Endothelial cell of umbilical vein (primary cell): ENCODE results near the gene NECTIN2. TPM values are rescaled to one million over a fixed set of nuclear protein-coding genes. Genes with fewer than 3 reads are reported as not detected.

Source experiments
- BruUV-seq: library from RNA; stranded (reverse); fragments of 400-500 nt; replicated peaks from 2 replicates; lab custom pipeline; 2021; lab: Mats Ljungman, UMichigan
- CTCF ChIA-PET: fragments of 300-600, 350-600 bp; sonication (Branson Sonifier 250); formaldehyde crosslinking; loops from one replicate; lab custom pipeline; 2021; ENCODE audit warnings: antibody characterized with exemption, inconsistent platforms; lab: Charles Lee
- POLR2A ChIA-PET: fragments of 300-600, 350-600 bp; sonication (Branson Sonifier 250); formaldehyde crosslinking; loops from one replicate; lab custom pipeline; 2021; ENCODE audit warnings: antibody characterized with exemption, inconsistent platforms; lab: Charles Lee
- DNase-seq: peaks from one replicate; pipeline ENCODE4 v3.0.0-alpha.2; 2011; ENCODE audit warnings: low read depth, low spot score
- FAIRE-seq: peaks from 2 replicates; lab custom pipeline; 2011; peaks lifted over from hg19 to GRCh38; lab: Jason Lieb, UNC
- H2AFZ ChIP-seq: 2 replicates; pipeline ENCODE4 v1.6.0; 2012; ENCODE audit warnings: low read depth, low read length, control low read depth, inconsistent platforms
- H3K27ac ChIP-seq: 2 replicates; pipeline ENCODE4 v1.5.1; 2011; ENCODE audit warnings: low read depth, mild to moderate bottlenecking, control low read depth, low read length, moderate library complexity; ENCODE audit not compliant: insufficient read depth
- H3K27me3 ChIP-seq, 2 experiments: 2 replicates each; pipeline versions ENCODE4 v1.6.0 to v1.6.1; 2011; ENCODE audit warnings: low read length in 2 of 2, mixed read lengths in 1 of 2; ENCODE audit not compliant: control insufficient read depth in 2 of 2, insufficient read depth in 2 of 2
- H3K36me3 ChIP-seq, 2 experiments: 2 replicates in 1 of 2; 3 replicates in 1 of 2; pipeline ENCODE4 v1.5.1; 2011; ENCODE audit warnings: low read length in 2 of 2, mild to moderate bottlenecking in 1 of 2, moderate library complexity in 1 of 2; ENCODE audit not compliant: control insufficient read depth in 2 of 2, insufficient read depth in 2 of 2; ENCODE audit errors: extremely low read depth in 1 of 2
- H3K4me1 ChIP-seq: 3 replicates; pipeline ENCODE4 v1.5.1; 2011; ENCODE audit warnings: mild to moderate bottlenecking, low read length; ENCODE audit not compliant: control insufficient read depth, insufficient read depth; ENCODE audit errors: extremely low read depth
- H3K4me2 ChIP-seq: 2 replicates; pipeline ENCODE4 v1.6.1; 2011; ENCODE audit warnings: low read length, control low read depth, mixed read lengths; ENCODE audit not compliant: insufficient read depth
- H3K4me3 ChIP-seq, 3 experiments: fragments of 200-600 bp in 1 of 3; sonication (generic), shearing (Covaris generic) in 1 of 3; replicated peaks in 1 of 3; 2 replicates each; pipeline ENCODE4 v1.5.1; 2011 to 2016; ENCODE audit warnings: control low read depth in 3 of 3, low read length in 3 of 3, mild to moderate bottlenecking in 2 of 3, inconsistent platforms in 1 of 3, low read depth in 1 of 3, moderate library complexity in 1 of 3; ENCODE audit not compliant: insufficient read depth in 1 of 3
- H3K79me2 ChIP-seq: 2 replicates; pipeline ENCODE4 v1.6.0; 2012; ENCODE audit warnings: low read length, inconsistent platforms; ENCODE audit not compliant: control insufficient read depth, insufficient read depth
- H3K9ac ChIP-seq: replicated peaks from 2 replicates; pipeline ENCODE3; 2011; ENCODE audit warnings: low read length, control low read depth; ENCODE audit not compliant: insufficient read depth; ENCODE audit errors: extremely low read depth
- H3K9me1 ChIP-seq: replicated peaks from 3 replicates; pipeline ENCODE4 v1.6.0; 2011; ENCODE audit warnings: mild to moderate bottlenecking, low read length; ENCODE audit not compliant: control insufficient read depth, insufficient read depth; ENCODE audit errors: extremely low read depth
- H3K9me3 ChIP-seq: replicated peaks from 2 replicates; pipeline ENCODE4 v1.5.1; 2012; ENCODE audit warnings: low read length, inconsistent platforms; ENCODE audit not compliant: control insufficient read depth, insufficient read depth
- H4K20me1 ChIP-seq: replicated peaks from 2 replicates; pipeline ENCODE3; 2011; ENCODE audit warnings: mild to moderate bottlenecking, low read length; ENCODE audit not compliant: control insufficient read depth, insufficient read depth; ENCODE audit errors: extremely low read depth
- CTCF ChIP-seq, 2 donors: IDR thresholded peaks; 1 replicate in 1 of 2; 2 replicates in 1 of 2; pipeline ENCODE4 v1.5.1; 2011; ENCODE audit warnings: low read length in 2 of 2, mild to moderate bottlenecking in 2 of 2, moderate library complexity in 2 of 2, control low read depth in 1 of 2, inconsistent platforms in 1 of 2, low read depth in 1 of 2; ENCODE audit not compliant: insufficient read depth in 1 of 2; ENCODE audit errors: extremely low read depth in 1 of 2
- EZH2 ChIP-seq: IDR thresholded peaks from 2 replicates; pipeline ENCODE4 v1.6.1; 2012; ENCODE audit warnings: borderline replicate concordance, low read depth, mild to moderate bottlenecking, moderate library complexity, low read length, inconsistent platforms; ENCODE audit not compliant: severe bottlenecking
- GATA2 ChIP-seq: IDR thresholded peaks from 2 replicates; pipeline ENCODE4 v1.7.0; 2011; ENCODE audit warnings: low read depth, mild to moderate bottlenecking, moderate library complexity, mixed read lengths, low read length; ENCODE audit not compliant: insufficient read length, insufficient read depth
- JUN ChIP-seq: IDR thresholded peaks from 2 replicates; pipeline ENCODE4 v1.6.1; 2011; ENCODE audit warnings: borderline replicate concordance, low read depth; ENCODE audit not compliant: insufficient read length, insufficient read depth
- POLR2A ChIP-seq: IDR thresholded peaks from 2 replicates; pipeline ENCODE4 v1.6.1; 2012; ENCODE audit warnings: low read depth, mild to moderate bottlenecking, control low read depth, low read length
- POLR2AphosphoS5 ChIP-seq: IDR thresholded peaks from 2 replicates; pipeline ENCODE4 v1.6.1; 2012; ENCODE audit warnings: low read depth, mild to moderate bottlenecking, control low read depth, low read length, moderate library complexity; ENCODE audit not compliant: insufficient read depth
- dilution Hi-C: fragments of 300-500 bp; cut with MboI; formaldehyde crosslinking; loops from one replicate; pipeline ENCODE4 v1.15.0; 2019; ENCODE audit warnings: low sequenced_read_pairs; ENCODE audit not compliant: extremely low pct_ligation_motif_present
- intact Hi-C: fragments of 100-400 bp; cut with micrococcal nuclease; formaldehyde crosslinking; loops from one replicate; pipeline ENCODE4 v1.10.0; 2022
- polyA plus RNA-seq, 4 experiments: library from polyadenylated mRNA; depleted of rRNA in 3 of 4; stranded (reverse) in 3 of 4; unstranded in 1 of 4; fragments of >200 nt; gene quantifications; 2 replicates each; pipeline versions ENCODE4 v1.2.1 to v1.2.3, GENCODE V29; 2011 to 2012; ENCODE audit warnings: missing spikeins in 1 of 4
- total RNA-seq: library from RNA; stranded (reverse); gene quantifications from 2 replicates; pipeline ENCODE4 v1.2.3, GENCODE V29; 2021

NECTIN2 gene
- total and polyA plus RNA-seq, 2 donors (not counting 3 experiments of a cell fraction or from before 2014, with no cell fraction given) = 211 to 238 TPM

- dilution Hi-C loops = no loop called here
- BruUV-seq = no TSS peak
- H4K20me1 ChIP-seq = no peaks in the 10 kb centered on the region
- TF ChIP-seq POLR2A (no peak), CTCF (IDR thresholded peaks at IDR 0.05; ENCODE audit: extremely low read depth in 1 of 2, insufficient read depth in 1 of 2, low read depth in 1 of 2, low read length in 2 of 2) (peak; percentile 45 to 61), EZH2 (no peak), JUN (no peak), GATA2 (no peak), POLR2AphosphoS5 (no peak)
- H3K79me2 ChIP-seq = no peaks in the 10 kb centered on the region
- no peak overlapping the region for H3K27ac ChIP-seq
- no peak overlapping the region for H2AFZ ChIP-seq
- H3K9ac ChIP-seq = no peak overlapping the region
- intact Hi-C loops = loop anchor here (1.0 to 10.0 kb wide), 4 partner anchors 37 to 147 kb away; partner anchors contain the start of gene CLPTM1
- H3K4me3 ChIP-seq = no peak overlapping the region
- POLR2A ChIA-PET = interaction anchor here (0.9 kb wide), 1 partner anchor 284 kb away, joined by 3 read pairs; no protein-coding TSS in a partner anchor
- no peaks in the 10 kb centered on the region for H3K27me3 ChIP-seq
- FAIRE-seq (peak; percentile 91), DNase-seq (peak; percentile 60)
- H3K4me1 ChIP-seq = peaks cover 16% of the 10 kb centered on the region
- H3K4me2 ChIP-seq = no peak overlapping the region
- peaks cover 0 to 2% of the 10 kb centered on the region in 2 experiments for H3K36me3 ChIP-seq
- CTCF ChIA-PET = interaction anchor here (0.7 to 4.2 kb wide), 19 partner anchors 9 to 237 kb away, joined by 3 to 57 read pairs (median 5); partner anchors contain the start of gene NECTIN2
- H3K9me3 ChIP-seq = no peaks in the 10 kb centered on the region
- no peaks in the 10 kb centered on the region for H3K9me1 ChIP-seq
These were observed 38.2 kb upstream of the NECTIN2 start for GRCh38 chr19:44807652-44808462.
